ENCODE measurements around the gene COQ6.
A peak's percentile ranks its signal among the peaks of the same experiment; 100 is the strongest.

Gene COQ6

DNA sequence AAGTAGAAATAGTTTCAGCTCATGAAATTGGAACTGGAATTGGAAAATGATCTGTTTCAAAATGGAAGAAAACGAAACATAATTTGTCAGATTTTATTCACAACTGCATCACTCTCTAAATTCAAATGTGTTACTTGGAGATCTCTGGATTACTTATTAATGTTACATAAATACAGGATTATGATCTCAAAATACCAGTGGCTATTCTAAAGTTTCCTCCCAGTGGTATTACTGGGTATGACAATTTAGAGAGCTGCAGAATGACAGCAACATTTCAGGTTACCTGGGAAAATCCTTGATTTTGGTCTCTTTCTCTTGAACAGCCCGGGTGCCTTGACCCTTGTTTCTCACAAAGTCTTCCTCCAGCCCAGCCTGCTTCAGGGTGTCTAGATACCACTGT lies 14.4 kb upstream of the COQ6 start:
- peak; percentile 22 for TF ChIP-seq CTCF (IDR thresholded peaks at IDR 0.05; ENCODE audit: control insufficient read depth, insufficient read depth, low read depth, low read length, missing control alignments)
- DNase-seq (ENCODE audit: low read depth), result no peak

DNA sequence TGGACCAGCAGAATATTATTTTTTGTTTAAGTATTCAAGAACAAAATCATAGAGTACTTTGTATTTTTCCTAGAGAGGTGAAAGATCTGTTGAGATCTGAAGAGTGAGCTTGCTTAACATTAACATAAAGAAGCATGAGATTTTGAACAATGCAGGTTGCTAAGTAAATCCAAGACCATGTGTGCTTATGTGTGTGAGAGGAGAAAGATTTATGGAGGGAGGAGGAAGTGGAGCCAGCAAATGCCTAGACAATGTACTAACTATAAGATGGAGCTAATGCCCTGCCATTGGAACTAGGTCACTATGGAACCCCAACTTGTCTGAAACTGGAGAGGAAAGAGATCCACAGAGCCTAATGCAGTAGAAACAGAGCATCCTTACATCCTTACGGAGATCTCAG lies 13.6 kb upstream of the COQ6 start:
- DNase-seq (ENCODE audit: low read depth), result no peak
- TF ChIP-seq CTCF (IDR thresholded peaks at IDR 0.05; ENCODE audit: control insufficient read depth, insufficient read depth, low read depth, low read length, missing control alignments), result no peak
- H3K4me3 ChIP-seq (ENCODE audit: control insufficient read depth, low read depth, low read length), result no peak overlapping the region

More for the DNA sequence above, 14.4 kb upstream of the COQ6 start:
- no peak overlapping the region for H3K4me3 ChIP-seq (ENCODE audit: control insufficient read depth, low read depth, low read length)

- no peak for TF ChIP-seq CTCF (IDR thresholded peaks at IDR 0.05; ENCODE audit: control insufficient read depth, insufficient read depth, low read depth, low read length, missing control alignments)
- DNase-seq (ENCODE audit: low read depth), result no peak
- no peak overlapping the region for H3K4me3 ChIP-seq (ENCODE audit: control insufficient read depth, low read depth, low read length)
These were observed 13.1 kb upstream of the COQ6 start for GRCh38 chr14:73937012-73937411.

DNA sequence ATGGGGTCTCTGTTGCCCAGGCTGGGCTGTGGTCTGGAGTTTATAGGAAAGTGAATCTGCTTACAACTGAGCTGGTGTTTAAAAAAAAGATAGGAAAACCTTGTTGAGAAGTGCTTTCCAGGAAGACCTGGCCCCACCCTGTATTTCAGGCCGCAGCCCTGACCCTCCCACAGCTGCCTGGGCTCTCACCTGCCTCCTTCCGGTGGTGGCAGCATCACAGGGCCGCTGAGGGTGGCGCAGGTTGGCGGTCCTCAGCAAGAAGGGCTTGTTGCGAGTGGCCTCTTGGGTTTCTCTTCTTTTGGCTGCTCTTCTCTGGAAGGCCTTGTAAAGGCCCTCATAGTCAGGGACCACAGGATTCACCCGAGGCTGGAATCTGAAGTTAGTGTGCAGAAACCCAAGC lies 7.9 kb upstream of the COQ6 start:
- TF ChIP-seq CTCF (IDR thresholded peaks at IDR 0.05; ENCODE audit: control insufficient read depth, insufficient read depth, low read depth, low read length, missing control alignments), result no peak
- no peak overlapping the region for H3K4me3 ChIP-seq (ENCODE audit: control insufficient read depth, low read depth, low read length)
- DNase-seq (ENCODE audit: low read depth), result no peak

GRCh38 chr14:73943083-73943482 lies 7.0 kb upstream of the COQ6 start:
- DNase-seq (ENCODE audit: low read depth), result peak; percentile 60
- H3K4me3 ChIP-seq (ENCODE audit: control insufficient read depth, low read depth, low read length), result no peak overlapping the region
- no peak for TF ChIP-seq CTCF (IDR thresholded peaks at IDR 0.05; ENCODE audit: control insufficient read depth, insufficient read depth, low read depth, low read length, missing control alignments)

DNA sequence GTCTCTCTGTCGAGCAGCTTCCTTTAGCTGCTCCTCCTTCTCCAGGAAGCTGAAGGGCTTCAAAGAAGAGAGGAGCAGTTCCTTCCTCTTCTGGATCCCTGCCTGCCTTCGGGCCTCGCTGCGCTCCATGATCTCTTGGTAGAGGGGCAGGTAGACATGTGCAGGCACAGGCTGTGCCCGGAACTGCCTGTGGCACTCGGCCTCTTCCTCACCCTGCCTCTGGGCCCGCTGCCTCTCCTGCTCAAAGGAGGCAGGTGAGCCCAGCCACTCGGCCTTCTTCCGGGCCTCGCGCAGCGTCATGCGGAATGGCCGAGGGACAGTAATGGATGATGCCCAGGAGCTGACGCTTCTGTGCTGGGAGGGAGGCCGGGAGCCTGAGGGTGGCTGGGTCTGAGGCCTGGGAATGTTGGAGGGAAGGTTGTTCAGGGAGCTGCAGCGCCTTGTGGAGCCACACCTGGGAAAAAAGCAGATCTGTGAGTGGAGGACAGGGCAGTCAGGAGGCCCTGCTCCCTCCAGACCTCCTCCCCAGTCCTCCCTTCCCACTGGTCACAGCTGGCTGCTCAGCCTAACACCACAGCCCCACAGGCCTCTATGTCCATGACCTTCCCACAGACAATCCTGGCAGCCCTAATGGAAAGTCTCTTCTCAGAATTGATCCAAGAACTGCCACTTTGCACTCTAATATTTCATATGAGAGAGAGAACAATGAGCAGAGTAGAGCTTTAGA lies 5.5 kb upstream of the COQ6 start:
- DNase-seq (ENCODE audit: low read depth), result no peak
- TF ChIP-seq CTCF (IDR thresholded peaks at IDR 0.05; ENCODE audit: control insufficient read depth, insufficient read depth, low read depth, low read length, missing control alignments), result no peak
- H3K4me3 ChIP-seq (ENCODE audit: control insufficient read depth, low read depth, low read length), result no peak overlapping the region

Data from AG09309 (cell line).